Measurements from ENCODE around the gene UBLCP1.

The UBLCP1 gene

GRCh38 chr5:159316519-159317383 is 53.7 kb downstream of the UBLCP1 start:
- DNase-seq: peak in 5 of 6 experiments; percentile 5 to 42 (median 13)

- no peak for DNase-seq
Observed at GRCh38 chr5:159317849-159318248, 54.8 kb downstream of the UBLCP1 start.

- no peak for DNase-seq
Observed at GRCh38 chr5:159318448-159318847, 55.4 kb downstream of the UBLCP1 start.

DNA sequence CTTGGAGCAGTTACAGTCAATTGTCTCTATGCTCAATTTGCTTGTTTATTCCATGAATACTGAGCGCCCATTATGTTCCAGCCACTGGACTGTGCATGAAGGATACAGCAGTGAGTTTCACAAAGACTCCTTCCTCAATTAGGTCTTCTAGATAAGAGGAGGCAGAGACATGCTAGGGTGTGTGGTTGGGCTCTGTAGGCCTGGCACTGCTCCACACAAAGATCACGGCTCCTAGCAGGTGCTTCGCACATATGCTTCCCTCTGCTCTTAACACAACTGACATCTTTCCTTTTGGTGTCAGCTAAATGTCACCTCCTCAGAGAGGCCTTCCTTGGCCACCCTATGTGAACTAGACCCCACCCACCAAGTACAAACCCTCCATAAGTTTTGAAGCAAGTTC is 56.3 kb downstream of the UBLCP1 start:
- DNase-seq: no peak

GRCh38 chr5:159319832-159320231 is 56.7 kb downstream of the UBLCP1 start:
- no peak for DNase-seq

DNA sequence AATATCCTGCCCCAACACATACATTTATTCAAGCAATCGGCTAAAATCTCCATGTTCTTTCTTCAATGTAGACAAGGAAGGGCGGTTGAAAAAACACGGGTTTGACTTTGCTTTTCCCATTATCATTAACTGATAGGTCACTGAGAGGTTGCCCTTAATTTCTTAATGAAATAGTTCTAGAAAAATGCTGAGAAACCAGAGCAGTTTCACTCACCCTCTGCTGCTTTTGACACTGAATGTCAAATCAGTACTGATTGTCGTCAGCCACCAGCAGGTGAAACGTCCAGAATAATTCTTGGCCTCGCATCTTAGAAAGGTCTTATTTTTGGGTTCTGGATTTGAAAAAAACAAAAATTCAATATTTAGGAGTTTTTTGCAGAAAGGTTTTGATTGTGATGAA is 59.1 kb downstream of the UBLCP1 start:
- no peak for DNase-seq

GRCh38 chr5:159324102-159324755 is 61.1 kb downstream of the UBLCP1 start:
- DNase-seq: no peak

- no peak for DNase-seq
Observed at GRCh38 chr5:159324986-159325385, 61.9 kb downstream of the UBLCP1 start.

DNA sequence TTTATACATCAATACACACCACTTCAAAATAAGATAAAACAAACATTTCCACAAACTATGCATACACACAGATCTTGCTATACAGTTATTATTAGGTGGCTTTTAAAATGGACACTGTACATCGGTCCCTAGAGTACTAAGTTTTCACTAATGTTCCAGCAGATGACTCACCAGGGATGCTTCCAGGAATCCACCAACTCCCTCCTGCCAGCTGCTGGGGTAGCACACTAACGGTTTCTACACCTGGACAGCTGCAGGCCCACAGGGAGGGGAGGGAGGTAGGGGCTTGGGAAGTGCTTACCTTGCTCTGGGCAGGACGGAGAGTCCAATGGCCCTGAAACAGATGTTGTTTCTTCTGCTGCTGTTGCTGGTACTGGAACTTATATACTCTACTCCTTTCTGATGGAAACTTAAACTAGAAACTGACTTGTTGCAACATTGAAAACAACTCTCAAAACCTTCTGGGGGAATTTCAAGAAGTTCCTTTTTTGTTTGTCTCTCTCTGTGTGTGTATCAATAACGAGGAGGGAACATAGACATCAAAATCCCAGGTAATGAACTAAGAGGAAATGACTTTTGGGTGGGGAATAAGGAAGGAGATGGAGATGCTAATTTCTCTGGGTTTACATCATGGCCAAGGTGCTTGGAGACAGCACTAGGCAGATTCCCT is 67.2 kb downstream of the UBLCP1 start, which contains the start of gene IL12B:
TSS of gene IL12B (minus strand) at position 357 of the 670 bp plus-strand sequence. CDS start 3,705 bp downstream, outside the sequence.
- no peak for DNase-seq

DNA sequence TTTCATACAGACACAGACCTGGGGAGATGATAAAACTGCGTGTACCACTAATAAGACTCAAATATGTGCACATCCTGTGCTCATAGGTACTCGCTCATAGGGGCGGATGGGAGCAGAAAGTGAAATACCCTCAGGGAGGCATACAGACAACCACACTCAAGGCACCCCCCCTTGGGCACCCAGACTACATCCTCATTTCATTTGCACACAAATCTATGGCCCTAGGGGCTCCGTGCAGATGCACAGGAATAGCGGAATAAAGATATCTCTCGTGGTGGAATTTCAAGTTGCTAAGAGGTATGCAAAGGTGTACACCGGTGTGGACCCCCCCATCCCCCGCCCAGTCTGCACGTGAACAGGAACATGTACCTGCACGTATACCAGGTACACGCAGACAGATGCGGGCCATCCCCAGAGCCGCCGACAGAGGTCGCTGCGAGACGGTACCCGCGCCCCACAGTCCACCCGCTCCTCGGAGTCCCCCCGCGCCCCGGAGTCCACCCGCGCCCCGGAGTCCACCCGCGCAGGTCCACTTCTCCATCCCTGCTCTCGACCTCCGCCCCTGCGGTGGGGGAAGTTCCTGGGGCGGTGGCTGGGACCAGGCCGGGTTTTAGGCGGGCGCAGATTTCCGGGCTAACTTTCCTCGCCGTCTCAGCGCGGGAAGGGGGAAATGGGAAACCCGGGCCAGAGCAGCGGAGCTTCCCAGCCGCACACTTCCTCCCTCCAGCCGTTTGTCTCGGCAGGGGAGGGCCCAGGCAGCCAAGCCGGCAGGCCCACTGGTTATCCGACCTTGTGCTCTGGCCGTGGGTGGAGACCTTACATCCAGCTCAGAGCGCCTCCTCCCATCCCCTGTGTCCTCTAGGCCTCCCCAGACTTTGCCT is 68.2 kb downstream of the UBLCP1 start:
- DNase-seq: peak; percentile 30 to 79 (median 62)

- DNase-seq: no peak
Observed at GRCh38 chr5:159332800-159333544, 69.9 kb downstream of the UBLCP1 start.

DNA sequence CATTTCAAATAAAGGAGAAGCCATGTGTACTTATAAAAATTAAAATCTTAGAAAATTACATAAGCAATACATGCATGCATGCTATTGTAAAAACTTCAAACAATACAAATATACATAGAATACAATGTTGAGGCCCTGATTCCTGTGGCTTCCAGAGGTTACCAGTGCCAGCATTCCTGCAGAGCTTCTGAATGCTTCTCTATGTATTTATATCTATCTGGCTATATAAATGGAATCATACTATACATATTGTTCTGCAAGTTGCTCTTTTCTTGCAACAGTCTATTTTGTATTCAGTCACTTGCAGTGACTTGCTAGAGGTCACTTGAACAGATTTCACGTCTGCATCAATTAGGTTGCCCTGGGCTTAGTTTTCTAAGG is 70.4 kb downstream of the UBLCP1 start:
- DNase-seq: no peak

Measured in stimulated activated naive CD4-positive, alpha-beta T cell (primary cell).